ENCODE measurements around the gene BAZ1A. TPM values are rescaled to one million over a fixed set of nuclear protein-coding genes. Genes with fewer than 3 reads are reported as not detected.

The BAZ1A gene
- total and polyA plus RNA-seq, 10 of the 15 experiments (the other 5 are each of a cell fraction or from before 2014, with no cell fraction given): 34.3 to 96.5 (median 50.7) TPM

- in situ Hi-C loops (cut with MboI): no loop called here
- BruUV-seq (replicated peaks): no TSS peak
- TF ChIP-seq NR2C1 (IDR thresholded peaks at IDR 0.05) (peak; percentile 19; the same call in 1 of the 2 replicates), BCL3 (IDR thresholded peaks at IDR 0.05; ENCODE audit: borderline replicate concordance, insufficient read depth, low read depth, low read length, poor library complexity, severe bottlenecking) (no peak), NKRF (conservative IDR thresholded peaks at IDR 0.05) (peak; percentile 71), PKNOX1 (IDR thresholded peaks at IDR 0.05) (no peak), NFYA (IDR thresholded peaks at IDR 0.05; ENCODE audit: borderline replicate concordance, low read depth, low read length) (no peak), ATF3 (IDR thresholded peaks at IDR 0.05; ENCODE audit: borderline replicate concordance, extremely low read depth, low read depth, low read length) (peak; percentile 43; the same call in 1 of the 2 replicates), ASH2L (IDR thresholded peaks at IDR 0.05; ENCODE audit: borderline replicate concordance, low read depth) (peak; percentile 75; the same call in 1 of the 2 replicates), MLLT1 (IDR thresholded peaks at IDR 0.05) (no peak), SUZ12 (IDR thresholded peaks at IDR 0.05; ENCODE audit: unreplicated experiment) (no peak), LARP7 (IDR thresholded peaks at IDR 0.05) (peak; percentile 73; the same call in 1 of the 2 replicates), POLR2AphosphoS5 (IDR thresholded peaks at IDR 0.05; ENCODE audit: low read length) (peak; percentile 63; the same call in 1 of the 2 replicates)
Observed at GRCh38 chr14:34714320-34715126, 160.6 kb downstream of the BAZ1A start, which contains the start of gene CFL2. CFL2 (minus strand) TSS chr14:34714593; CDS start chr14:34714540, 53 bp downstream.

More at GRCh38 chr14:34714320-34715126, 160.6 kb downstream of the BAZ1A start, which contains the start of gene CFL2:
- SMC1A ChIA-PET (ENCODE audit: uncharacterized antibody, unreplicated experiment): interaction anchor here (0.9 to 7.8 kb wide), 4 partner anchors 8 to 102 kb away, joined by 3 to 43 read pairs (median 6); no protein-coding TSS in a partner anchor
- POLR2A ChIA-PET: interaction anchor here (1.0 to 1.1 kb wide), 2 partner anchors 9 to 15 kb away, joined by 3 to 4 read pairs; no protein-coding TSS in a partner anchor
- H3K9me3 ChIP-seq (replicated peaks; ENCODE audit: control insufficient read depth, insufficient read depth, low read length): no peaks in the 10 kb centered on the region
- CTCF ChIA-PET: interaction anchor here (6.7 to 7.1 kb wide), 2 partner anchors 9 to 41 kb away, joined by 52 to 78 read pairs; no protein-coding TSS in a partner anchor
- H3K27ac ChIP-seq (ENCODE audit: control insufficient read depth, insufficient read depth): peak within 1 kb of the TSS; percentile 85
- H3K36me3 ChIP-seq (ENCODE audit: control insufficient read depth in 2 of 2, insufficient read depth in 2 of 2, low read length in 1 of 2): peaks cover 0 to 2% of the 10 kb centered on the region in 2 experiments; a peak in 1 of 4 replicates
- intact Hi-C loops (cut with micrococcal nuclease; ENCODE audit: unreplicated experiment): no loop called here
- peak within 1 kb of the TSS; percentile 61 for H3K4me2 ChIP-seq (ENCODE audit: control insufficient read depth, insufficient read depth)
- H3K9ac ChIP-seq (ENCODE audit: control insufficient read depth, insufficient read depth, low read length): peak within 1 kb of the TSS; percentile 90
- peak within 1 kb of the TSS; percentile 88 for H3K4me3 ChIP-seq
- peaks cover 16% of the 10 kb centered on the region for H3K4me1 ChIP-seq (ENCODE audit: control insufficient read depth, insufficient read depth, low read length)
- WGBS (ENCODE audit: insufficient coverage, insufficient replicate concordance, low lambda C conversion rate, missing lambda C conversion rate): 1% methylated on average over 53 of the region's 76 CpGs
- RAD21 ChIA-PET (ENCODE audit: unreplicated experiment): interaction anchor here (0.8 kb wide), 1 partner anchor 331 kb away, joined by 3 read pairs; the partner anchor contains the start of gene FAM177A1
- FAIRE-seq (no peak), ATAC-seq (peak; percentile 95), DNase-seq (ENCODE audit: low read depth, low spot score) (no peak)
- peaks cover 40% of the 10 kb centered on the region for H3K79me2 ChIP-seq (ENCODE audit: control insufficient read depth, insufficient read depth, low read length)
- H2AFZ ChIP-seq (ENCODE audit: control insufficient read depth, low read depth, low read length): peak within 1 kb of the TSS; percentile 75
- H3K27me3 ChIP-seq (replicated peaks in 1 of 2; ENCODE audit: control insufficient read depth in 2 of 2, insufficient read depth in 2 of 2, low read length in 1 of 2): no peaks in the 10 kb centered on the region
- no peaks in the 10 kb centered on the region for H4K20me1 ChIP-seq (ENCODE audit: control insufficient read depth, insufficient read depth)

Measured in GM12878 (cell line).